OCI-LY1 (cell line): Measurements from ENCODE around the gene GPD2.

ENCODE experiments used
- H2AFZ ChIP-seq: fragments of 200-600 bp; sonication (generic), shearing (Covaris generic); 2 replicates; pipeline ENCODE4 v1.6.0; 2014; ENCODE audit warnings: antibody characterized with exemption, mild to moderate bottlenecking, low read length
- H3F3A ChIP-seq: fragments of 200-600 bp; sonication (generic), shearing (Covaris generic); 2 replicates; pipeline ENCODE4 v1.6.0; 2014; ENCODE audit warnings: mild to moderate bottlenecking, antibody characterized with exemption, low read length, moderate library complexity; ENCODE audit not compliant: insufficient read depth
- H3K27ac ChIP-seq: fragments of 200-600 bp; sonication (generic); 2 replicates; pipeline ENCODE4 v1.5.1; 2014; ENCODE audit warnings: low read length, mixed run types, mild to moderate bottlenecking, low read depth; ENCODE audit not compliant: poor library complexity, severe bottlenecking
- H3K27me3 ChIP-seq: fragments of 200-600 bp; sonication (generic); 2 replicates; pipeline ENCODE4 v1.6.0; 2014; ENCODE audit warnings: antibody characterized with exemption, mild to moderate bottlenecking, low read length, moderate library complexity; ENCODE audit not compliant: insufficient read depth
- H3K36me3 ChIP-seq: fragments of 200-600 bp; sonication (generic); 2 replicates; pipeline ENCODE4 v1.6.1; 2014; ENCODE audit warnings: mild to moderate bottlenecking, antibody characterized with exemption, low read length, moderate library complexity, mixed read lengths; ENCODE audit not compliant: insufficient read depth
- H3K4me1 ChIP-seq: fragments of 200-600 bp; sonication (generic); 2 replicates; pipeline ENCODE4 v1.5.1; 2014; ENCODE audit warnings: mild to moderate bottlenecking, low read length, moderate library complexity; ENCODE audit not compliant: insufficient read depth, severe bottlenecking
- H3K4me2 ChIP-seq: fragments of 200-600 bp; sonication (generic), shearing (Covaris generic); 2 replicates; pipeline ENCODE4 v1.6.1; 2014; ENCODE audit warnings: low read length
- H3K4me3 ChIP-seq: fragments of 200-600 bp; sonication (generic); 2 replicates; pipeline ENCODE4 v1.5.1; 2014; ENCODE audit warnings: low read length, low read depth, mild to moderate bottlenecking, mixed read lengths; ENCODE audit not compliant: poor library complexity, severe bottlenecking
- H3K79me2 ChIP-seq: fragments of 200-600 bp; shearing (Covaris generic); 2 replicates; pipeline ENCODE4 v1.6.1; 2016; ENCODE audit warnings: mixed run types, low read length, mixed read lengths; ENCODE audit not compliant: insufficient read depth
- H3K9ac ChIP-seq: fragments of 200-600 bp; sonication (generic), shearing (Covaris generic); 2 replicates; pipeline ENCODE4 v1.6.1; 2014; ENCODE audit warnings: mild to moderate bottlenecking, low read length, mixed read lengths
- H3K9me2 ChIP-seq: fragments of 200-600 bp; sonication (generic), shearing (Covaris generic); 2 replicates; pipeline ENCODE4 v1.6.1; 2014; ENCODE audit warnings: low read depth, mild to moderate bottlenecking, low read length, mixed read lengths
- H3K9me3 ChIP-seq: fragments of 200-600 bp; shearing (Covaris generic); 2 replicates; pipeline ENCODE4 v1.6.1; 2014; ENCODE audit warnings: low read length, mixed read lengths
- H4K20me1 ChIP-seq: fragments of 200-600 bp; sonication (generic), shearing (Covaris generic); 2 replicates; pipeline ENCODE4 v1.6.0; 2016; ENCODE audit warnings: mild to moderate bottlenecking, low read length; ENCODE audit not compliant: insufficient read depth
- EZH2 ChIP-seq: fragments of 200-600 bp; sonication (generic), shearing (Covaris generic); IDR thresholded peaks from 2 replicates; pipeline ENCODE4 v1.8.0; 2017; ENCODE audit warnings: borderline replicate concordance, mixed run types, mild to moderate bottlenecking, antibody characterized with exemption, low read length, moderate library complexity, mixed read lengths
- TF ChIP-seq, protein P1 (sequence below): fragments of 200-600 bp; sonication (generic), shearing (Covaris generic); IDR thresholded peaks from 2 replicates; pipeline ENCODE4 v1.5.1; 2017; ENCODE audit warnings: mild to moderate bottlenecking, antibody characterized with exemption, low read length, moderate library complexity, mixed read lengths

GPD2 gene

DNA sequence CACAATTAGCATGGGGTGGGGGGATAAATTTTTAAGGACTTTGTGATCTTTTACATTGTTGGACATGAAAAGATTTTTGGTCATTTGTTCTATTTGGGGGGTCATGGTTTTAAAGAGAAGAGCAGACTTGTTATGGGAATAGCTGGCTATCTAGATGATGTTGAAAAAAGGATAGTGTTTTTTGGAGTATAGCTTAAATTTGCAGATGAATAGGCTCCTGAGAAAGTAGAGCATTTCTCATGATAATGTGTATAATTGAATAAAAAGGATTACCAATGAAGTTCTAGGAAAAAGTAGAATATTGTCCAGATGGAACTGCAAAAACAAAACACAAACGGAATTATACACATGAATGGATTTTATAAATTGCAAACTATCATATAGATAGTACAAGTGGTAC lies 186.3 kb downstream of the GPD2 start:
- Histone ChIP-seq H4K20me1 (no peaks in the 10 kb centered on the region), H3K9ac (no peak overlapping the region), H3K9me3 (no peaks in the 10 kb centered on the region), H3K36me3 (no peaks in the 10 kb centered on the region), H3K4me1 (no peaks in the 10 kb centered on the region), H3K9me2 (no peaks in the 10 kb centered on the region), H3K4me3 (no peak overlapping the region), H3K4me2 (no peak overlapping the region), H2AFZ (no peak overlapping the region), H3K27ac (no peak overlapping the region), H3K27me3 (no peaks in the 10 kb centered on the region), H3F3A (no peaks in the 10 kb centered on the region), H3K79me2 (no peaks in the 10 kb centered on the region)
- no peak for TF ChIP-seq EZH2
- TF ChIP-seq, protein P1, sequence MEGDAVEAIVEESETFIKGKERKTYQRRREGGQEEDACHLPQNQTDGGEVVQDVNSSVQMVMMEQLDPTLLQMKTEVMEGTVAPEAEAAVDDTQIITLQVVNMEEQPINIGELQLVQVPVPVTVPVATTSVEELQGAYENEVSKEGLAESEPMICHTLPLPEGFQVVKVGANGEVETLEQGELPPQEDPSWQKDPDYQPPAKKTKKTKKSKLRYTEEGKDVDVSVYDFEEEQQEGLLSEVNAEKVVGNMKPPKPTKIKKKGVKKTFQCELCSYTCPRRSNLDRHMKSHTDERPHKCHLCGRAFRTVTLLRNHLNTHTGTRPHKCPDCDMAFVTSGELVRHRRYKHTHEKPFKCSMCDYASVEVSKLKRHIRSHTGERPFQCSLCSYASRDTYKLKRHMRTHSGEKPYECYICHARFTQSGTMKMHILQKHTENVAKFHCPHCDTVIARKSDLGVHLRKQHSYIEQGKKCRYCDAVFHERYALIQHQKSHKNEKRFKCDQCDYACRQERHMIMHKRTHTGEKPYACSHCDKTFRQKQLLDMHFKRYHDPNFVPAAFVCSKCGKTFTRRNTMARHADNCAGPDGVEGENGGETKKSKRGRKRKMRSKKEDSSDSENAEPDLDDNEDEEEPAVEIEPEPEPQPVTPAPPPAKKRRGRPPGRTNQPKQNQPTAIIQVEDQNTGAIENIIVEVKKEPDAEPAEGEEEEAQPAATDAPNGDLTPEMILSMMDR, result no peak

DNA sequence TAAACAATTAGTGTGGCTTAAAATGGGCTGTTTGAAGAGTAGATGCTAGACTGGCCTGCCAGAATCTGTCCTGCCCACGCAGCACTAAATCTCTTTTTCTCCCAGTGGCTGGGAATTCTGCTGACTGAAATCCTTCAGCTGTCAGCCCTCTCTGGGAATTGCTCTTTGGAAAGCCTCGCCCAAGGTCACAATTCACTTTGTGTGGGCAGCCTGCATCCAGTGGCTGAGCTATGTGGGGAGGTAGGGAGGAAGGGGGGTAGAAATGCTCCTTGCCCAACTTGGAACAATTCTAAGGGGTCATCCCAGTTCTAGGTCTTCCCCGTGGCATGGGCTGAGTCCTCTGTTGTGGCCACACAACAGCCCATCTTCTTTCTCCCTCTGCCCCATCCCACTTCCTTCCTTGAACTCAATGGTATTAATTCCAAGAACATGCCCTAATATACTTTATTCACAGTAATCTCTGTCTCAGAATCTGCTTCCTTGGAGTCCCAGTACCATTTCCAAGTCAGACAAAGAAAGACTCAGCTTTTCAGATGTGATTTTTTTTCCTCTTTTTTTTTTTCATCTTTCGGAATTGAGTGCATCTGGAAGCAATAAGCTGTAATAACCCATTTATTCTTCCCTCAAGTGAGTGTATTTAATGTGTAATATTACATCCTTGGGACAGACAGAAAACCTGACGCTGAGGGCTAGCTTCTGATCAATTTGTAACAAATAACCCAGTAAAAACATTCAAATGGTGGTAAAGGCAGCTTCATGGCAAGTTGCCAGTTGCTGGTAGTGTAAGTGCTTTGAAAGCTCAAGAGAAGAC lies 189.4 kb downstream of the GPD2 start:
- TF ChIP-seq EZH2, result no peak
- TF ChIP-seq, protein P1, result no peak
- no peaks in the 10 kb centered on the region for H3K36me3 ChIP-seq
- no peaks in the 10 kb centered on the region for H4K20me1 ChIP-seq
- no peak overlapping the region for H2AFZ ChIP-seq
- H3K9me3 ChIP-seq, result no peaks in the 10 kb centered on the region
- no peak overlapping the region for H3K9ac ChIP-seq
- H3K4me3 ChIP-seq, result no peak overlapping the region
- H3K9me2 ChIP-seq, result no peaks in the 10 kb centered on the region
- no peak overlapping the region for H3K4me2 ChIP-seq
- H3K4me1 ChIP-seq, result no peaks in the 10 kb centered on the region
- H3K79me2 ChIP-seq, result no peaks in the 10 kb centered on the region
- H3F3A ChIP-seq, result no peaks in the 10 kb centered on the region
- H3K27ac ChIP-seq, result no peak overlapping the region
- H3K27me3 ChIP-seq, result no peaks in the 10 kb centered on the region

DNA sequence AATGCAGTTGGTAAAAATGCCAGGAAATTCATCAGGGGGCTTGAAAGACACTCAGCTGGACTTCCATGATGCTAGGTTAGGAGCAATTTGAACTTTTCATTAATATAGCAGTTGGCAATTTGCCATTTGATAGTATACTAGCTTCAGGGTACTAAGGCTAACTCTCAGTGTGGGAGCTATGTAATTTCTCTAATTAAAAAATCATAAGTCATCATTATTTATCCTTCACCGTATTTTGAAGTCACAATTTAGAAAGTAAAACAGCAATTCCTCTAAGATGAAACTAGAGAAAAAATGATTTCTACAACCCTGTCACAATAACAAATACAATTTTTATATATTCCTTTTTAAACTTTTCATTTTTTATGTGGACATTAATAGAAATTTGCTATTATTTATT lies 190.8 kb downstream of the GPD2 start:
- Histone ChIP-seq H3K9me3 (no peaks in the 10 kb centered on the region), H4K20me1 (no peaks in the 10 kb centered on the region), H3K4me2 (no peak overlapping the region), H3K27ac (no peak overlapping the region), H3K4me3 (no peak overlapping the region), H3K9me2 (no peaks in the 10 kb centered on the region), H3K36me3 (no peaks in the 10 kb centered on the region), H3F3A (no peaks in the 10 kb centered on the region), H3K27me3 (no peaks in the 10 kb centered on the region), H3K9ac (no peak overlapping the region), H3K4me1 (no peaks in the 10 kb centered on the region), H2AFZ (no peak overlapping the region), H3K79me2 (no peaks in the 10 kb centered on the region)
- TF ChIP-seq EZH2, result no peak
- TF ChIP-seq, protein P1, result no peak
